ENCODE data around the gene ORC1. TPM values are rescaled to one million over a fixed set of nuclear protein-coding genes. Genes with fewer than 3 reads are reported as not detected.

The ORC1 gene
- total and polyA plus RNA-seq, 2 experiments from 2014 or later = 1.4 to 1.9 TPM

- Histone ChIP-seq H3K27ac (no peak overlapping the region), H3K9me2 (ENCODE audit: insufficient read depth) (no peaks in the 10 kb centered on the region), H3K4me3 (no peak overlapping the region), H3K9me3 (ENCODE audit: low read depth) (no peaks in the 10 kb centered on the region), H3K27me3 (replicated peaks; ENCODE audit: insufficient read depth) (no peaks in the 10 kb centered on the region), H3K9ac (no peak overlapping the region), H3K79me2 (ENCODE audit: insufficient read depth) (no peaks in the 10 kb centered on the region), H3K36me3 (ENCODE audit: low read depth) (no peaks in the 10 kb centered on the region), H3K4me1 (ENCODE audit: insufficient read depth) (no peaks in the 10 kb centered on the region), H3F3A (ENCODE audit: insufficient read depth) (no peaks in the 10 kb centered on the region), H3K4me2 (ENCODE audit: unreplicated experiment) (no peak overlapping the region), H4K20me1 (ENCODE audit: insufficient read depth) (no peaks in the 10 kb centered on the region), H2AFZ (no peak overlapping the region)
- in situ Hi-C loops (cut with MboI) = no loop called here
- no peak for DNase-seq
- TF ChIP-seq EZH2 (IDR thresholded peaks at IDR 0.05; ENCODE audit: insufficient read depth, poor library complexity, severe bottlenecking) = no peak
- TF ChIP-seq EZH2phosphoT487 (IDR thresholded peaks at IDR 0.05; ENCODE audit: insufficient read depth, low read depth) = no peak
- 89 to 90% methylated on average over 8 of the region's 8 CpGs for WGBS, 2 experiments (ENCODE audit: low coverage in 1 of 2, low lambda C conversion rate in 2 of 2, missing lambda C conversion rate in 2 of 2)
These were observed 80.5 kb downstream of the ORC1 start for GRCh38 chr1:52323731-52324130.

Other genes starting within 250 kb of the ORC1 start
- 29.6 and 37.2 TPM in 2 replicates for gene CC2D1B, start 38.2 kb downstream of the ORC1 start, total RNA-seq (2014; rRNA removed; shearing (Covaris generic))
- gene CC2D1B, start 38.2 kb downstream of the ORC1 start, polyA plus RNA-seq (2016; fragmentation: Nextera tagmentation; extraction: Ambion mirVana) = 12.6 and 13.2 TPM in 2 replicates
- 6.1 and 14.8 TPM in 2 replicates for gene PRPF38A, start 179 bp upstream of the ORC1 start, total RNA-seq (2014; rRNA removed; shearing (Covaris generic))
- 27.0 and 27.3 TPM in 2 replicates for gene PRPF38A, start 179 bp upstream of the ORC1 start, polyA plus RNA-seq (2016; fragmentation: Nextera tagmentation; extraction: Ambion mirVana)
- gene TUT4, start 148.7 kb upstream of the ORC1 start, total RNA-seq (2014; rRNA removed; shearing (Covaris generic)) = 14.9 and 29.1 TPM in 2 replicates
- gene TUT4, start 148.7 kb upstream of the ORC1 start, polyA plus RNA-seq (2016; fragmentation: Nextera tagmentation; extraction: Ambion mirVana) = 13.9 and 18.9 TPM in 2 replicates
- 38.7 and 44.7 TPM in 2 replicates for gene GPX7, start 197.9 kb upstream of the ORC1 start, total RNA-seq (2014; rRNA removed; shearing (Covaris generic))
- 36.1 and 39.7 TPM in 2 replicates for gene GPX7, start 197.9 kb upstream of the ORC1 start, polyA plus RNA-seq (2016; fragmentation: Nextera tagmentation; extraction: Ambion mirVana)
- gene SHISAL2A, start 228.7 kb upstream of the ORC1 start, total RNA-seq (2014; rRNA removed; shearing (Covaris generic)) = not detected in 2 replicates
- not detected in 2 replicates for gene SHISAL2A, start 228.7 kb upstream of the ORC1 start, polyA plus RNA-seq (2016; fragmentation: Nextera tagmentation; extraction: Ambion mirVana)